ENCODE results near the gene GORASP2. TPM values are rescaled to one million over a fixed set of nuclear protein-coding genes. Genes with fewer than 3 reads are reported as not detected.
"Not testable (repeated sequence)": the region's sequence is repeated elsewhere in the genome, so short reads cannot be mapped to it uniquely, and the experiment has no call there.

Gene GORASP2
- total RNA-seq, 1 experiment from 2014 or later: 87.9 TPM

- intact Hi-C loops (cut with micrococcal nuclease): no loop called here
- H2AFZ ChIP-seq (ENCODE audit: low read depth, low read length, poor library complexity, severe bottlenecking): no peak overlapping the region
- ChIA-PET CTCF (no interaction called here), POLR2A (no interaction called here), RAD21 (ENCODE audit: low non-redundant PET in 1 of 2, low total read pairs in 2 of 2, uncharacterized antibody in 2 of 2, unreplicated experiment in 2 of 2) (no interaction called here)
- H3K4me2 ChIP-seq (ENCODE audit: low read length): no peak overlapping the region
- no peak overlapping the region for H3K4me3 ChIP-seq (replicated peaks in 1 of 2; ENCODE audit: low read depth in 1 of 2, low read length in 2 of 2)
- no peak for TF ChIP-seq POLR2A (IDR thresholded peaks at IDR 0.05; ENCODE audit: borderline replicate concordance, extremely low read depth, insufficient read depth, insufficient read length)
- peak; percentile 75 for TF ChIP-seq ZNF274 (IDR thresholded peaks at IDR 0.05; ENCODE audit: low read depth, low read length)
- H3K9me3 ChIP-seq (ENCODE audit: control insufficient read depth in 1 of 2, insufficient read depth in 1 of 2, low read depth in 1 of 2, low read length in 2 of 2): peaks cover 0 to 8% of the 10 kb centered on the region in 2 experiments; a peak in 1 of 4 replicates
- no peaks in the 10 kb centered on the region for H3K9me2 ChIP-seq (ENCODE audit: insufficient read depth)
- no TSS peak for BruUV-seq (replicated peaks)
- no peaks in the 10 kb centered on the region for H3K27me3 ChIP-seq (ENCODE audit: insufficient read depth, low read length)
- no peak overlapping the region for H3K9ac ChIP-seq (ENCODE audit: low read length)
- H3K36me3 ChIP-seq (ENCODE audit: control insufficient read depth in 1 of 2, insufficient read depth in 2 of 2, low read length in 2 of 2): no peaks in the 10 kb centered on the region
- ATAC-seq (no peak), DNase-seq (ENCODE audit: low read depth, low spot score) (no peak)
- no peaks in the 10 kb centered on the region for H4K20me1 ChIP-seq (ENCODE audit: insufficient read depth)
- H3K27ac ChIP-seq (ENCODE audit: low read depth, low read length): no peak overlapping the region
- H3K4me1 ChIP-seq (ENCODE audit: control insufficient read depth in 1 of 2, insufficient read depth in 2 of 2, low read length in 2 of 2): no peaks in the 10 kb centered on the region
- H3K79me2 ChIP-seq (ENCODE audit: insufficient read depth, low read length): no peaks in the 10 kb centered on the region
Observed at GRCh38 chr2:170911314-170911889, 17.7 kb upstream of the GORASP2 start.

- H2AFZ ChIP-seq (ENCODE audit: low read depth, low read length, poor library complexity, severe bottlenecking); H3K9me2 ChIP-seq (ENCODE audit: insufficient read depth); RAD21 ChIA-PET (ENCODE audit: low non-redundant PET in 1 of 2, low total read pairs in 2 of 2, uncharacterized antibody in 2 of 2, unreplicated experiment in 2 of 2); CTCF ChIA-PET; H3K36me3 ChIP-seq (ENCODE audit: control insufficient read depth in 1 of 2, insufficient read depth in 2 of 2, low read length in 2 of 2); H3K4me1 ChIP-seq (ENCODE audit: control insufficient read depth in 1 of 2, insufficient read depth in 2 of 2, low read length in 2 of 2); H4K20me1 ChIP-seq (ENCODE audit: insufficient read depth); BruUV-seq (replicated peaks); POLR2A ChIA-PET; H3K9ac ChIP-seq (ENCODE audit: low read length); H3K27me3 ChIP-seq (ENCODE audit: insufficient read depth, low read length); H3K79me2 ChIP-seq (ENCODE audit: insufficient read depth, low read length); DNase-seq (ENCODE audit: low read depth, low spot score); ATAC-seq; intact Hi-C loops (cut with micrococcal nuclease); H3K4me3 ChIP-seq (replicated peaks in 1 of 2; ENCODE audit: low read depth in 1 of 2, low read length in 2 of 2); H3K4me2 ChIP-seq (ENCODE audit: low read length); H3K27ac ChIP-seq (ENCODE audit: low read depth, low read length): not testable (repeated sequence)
- peaks cover 12 to 22% of the 10 kb centered on the region in 2 experiments; a peak in 3 of 4 replicates for H3K9me3 ChIP-seq (ENCODE audit: control insufficient read depth in 1 of 2, insufficient read depth in 1 of 2, low read depth in 1 of 2, low read length in 2 of 2)
Observed at GRCh38 chr2:170914994-170915666, 13.9 kb upstream of the GORASP2 start.
